B cell (primary cell): Measurements from ENCODE around the gene KLK14. TPM values are rescaled to one million over a fixed set of nuclear protein-coding genes. Genes with fewer than 3 reads are reported as not detected.

Source experiments
- ATAC-seq: fragments of 200-7000 bp; cut with Tn5 transposase; one replicate; pipeline ENCODE4 v1.10.0; 2021; ENCODE audit warnings: low read depth, mild to moderate bottlenecking, moderate number of reproducible peaks, moderate library complexity
- CTCF ChIA-PET: fragments of 350-600 bp; sonication (Branson Sonifier 250); formaldehyde crosslinking; loops from one replicate; lab custom pipeline; 2021; ENCODE audit warnings: antibody characterized with exemption, inconsistent platforms; lab: Charles Lee
- POLR2A ChIA-PET: fragments of 350-600 bp; sonication (Branson Sonifier 250); formaldehyde crosslinking; loops from one replicate; lab custom pipeline; 2021; ENCODE audit warnings: antibody characterized with exemption; lab: Charles Lee
- DNase-seq: peaks from one replicate; pipeline ENCODE4 v3.0.0; 2013
- H2AFZ ChIP-seq: 2 replicates; pipeline ENCODE4 v1.6.1; 2012; ENCODE audit warnings: mild to moderate bottlenecking, low read depth, low read length; ENCODE audit not compliant: insufficient read depth, poor library complexity, severe bottlenecking
- H3K27ac ChIP-seq, 2 donors: 1 replicate in 1 of 2; 2 replicates in 1 of 2; pipeline ENCODE4 v1.5.1; 2012 to 2013; ENCODE audit warnings: low read length in 2 of 2, mild to moderate bottlenecking in 2 of 2, moderate library complexity in 1 of 2
- H3K27me3 ChIP-seq, 4 experiments: fragments of 200-600 bp in 1 of 4; sonication (generic) in 1 of 4; replicated peaks in 1 of 4; 1 replicate in 2 of 4; 2 replicates in 2 of 4; pipeline versions ENCODE4 v1.6.1 to v1.7.0; 2013 to 2016; ENCODE audit warnings: low read length in 3 of 4, mild to moderate bottlenecking in 2 of 4, mixed read lengths in 1 of 4, moderate library complexity in 1 of 4; ENCODE audit not compliant: insufficient read depth in 4 of 4, control insufficient read depth in 3 of 4; ENCODE audit errors: control extremely low read depth in 1 of 4
- H3K36me3 ChIP-seq, 2 experiments: replicated peaks in 1 of 2; 1 replicate in 1 of 2; 2 replicates in 1 of 2; pipeline versions ENCODE4 v1.6.1 to v1.7.1; 2013; ENCODE audit warnings: low read length in 1 of 2; ENCODE audit not compliant: insufficient read depth in 2 of 2, control insufficient read depth in 1 of 2; ENCODE audit errors: control extremely low read depth in 1 of 2, extremely low read depth in 1 of 2
- H3K4me1 ChIP-seq, 2 donors: fragments of 200-600 bp in 1 of 2; sonication (generic) in 1 of 2; 1 replicate in 1 of 2; 2 replicates in 1 of 2; pipeline versions ENCODE4 v1.5.1 to v1.6.1; 2013 to 2017; ENCODE audit warnings: low read length in 2 of 2; ENCODE audit not compliant: control insufficient read depth in 2 of 2, insufficient read depth in 2 of 2
- H3K4me2 ChIP-seq: replicated peaks from 2 replicates; pipeline ENCODE3; 2012; ENCODE audit warnings: mild to moderate bottlenecking, low read depth, low read length; ENCODE audit not compliant: poor library complexity, severe bottlenecking
- H3K4me3 ChIP-seq, 5 experiments: fragments of 200-600 bp in 1 of 5; sonication (generic) in 1 of 5; 1 replicate in 3 of 5; 2 replicates in 2 of 5; pipeline versions ENCODE4 v1.5.1 to v1.7.0; 2011 to 2016; ENCODE audit warnings: low read length in 4 of 5, mild to moderate bottlenecking in 4 of 5, low read depth in 2 of 5, control low read depth in 1 of 5, moderate library complexity in 1 of 5; ENCODE audit not compliant: insufficient read depth in 1 of 5; ENCODE audit errors: control extremely low read depth in 1 of 5, extremely low read depth in 1 of 5
- H3K79me2 ChIP-seq: fragments of 200-600 bp; sonication (generic); one replicate; pipeline ENCODE4 v1.6.0; 2016; ENCODE audit warnings: low read length; ENCODE audit not compliant: control insufficient read depth, insufficient read depth
- H3K9ac ChIP-seq: fragments of 200-600 bp; sonication (generic); 2 replicates; pipeline ENCODE4 v1.6.1; 2017; ENCODE audit warnings: mild to moderate bottlenecking, low read length, moderate library complexity
- H3K9me3 ChIP-seq, 3 donors: one replicate each; pipeline versions ENCODE4 v1.6.1 to v1.7.1; 2013; ENCODE audit warnings: low read length in 2 of 3; ENCODE audit not compliant: control insufficient read depth in 2 of 3, insufficient read depth in 1 of 3; ENCODE audit errors: control extremely low read depth in 1 of 3
- H4K20me1 ChIP-seq: 2 replicates; pipeline ENCODE4 v1.6.0; 2012; ENCODE audit warnings: mild to moderate bottlenecking, low read length; ENCODE audit not compliant: insufficient read depth, control insufficient read depth, poor library complexity, severe bottlenecking
- H3K27ac Mint-ChIP-seq: one replicate; pipeline ENCODE4 v1.8.0; 2021; ENCODE audit warnings: mixed read lengths
- H3K27me3 Mint-ChIP-seq: one replicate; pipeline ENCODE4 v1.8.0; 2021; ENCODE audit warnings: mixed read lengths
- H3K4me1 Mint-ChIP-seq: one replicate; pipeline ENCODE4 v1.8.0; 2021; ENCODE audit warnings: mixed read lengths
- H3K4me3 Mint-ChIP-seq: one replicate; pipeline ENCODE4 v1.8.0; 2021; ENCODE audit warnings: mixed read lengths
- H3K9me3 Mint-ChIP-seq: one replicate; pipeline ENCODE4 v1.8.0; 2022; ENCODE audit warnings: mixed read lengths; ENCODE audit not compliant: insufficient read depth
- CTCF ChIP-seq: fragments of 200-600 bp; IDR thresholded peaks from one replicate; pipeline ENCODE4 v1.8.0; 2022; ENCODE audit warnings: antibody characterized with exemption, mild to moderate bottlenecking
- EZH2 ChIP-seq: IDR thresholded peaks from 2 replicates; pipeline ENCODE4 v1.6.1; 2012; ENCODE audit warnings: borderline replicate concordance, low read depth, mild to moderate bottlenecking, moderate library complexity, low read length; ENCODE audit not compliant: insufficient read depth, poor library complexity, severe bottlenecking
- WGBS: methylation state at CpG from one replicate; pipeline ENCODE4 v1.1.5; 2013; ENCODE audit warnings: missing lambda C conversion rate; ENCODE audit not compliant: insufficient coverage; 5-methylcytosine and 5-hydroxymethylcytosine counted together
- intact Hi-C: fragments of 100-400 bp; cut with micrococcal nuclease; formaldehyde crosslinking; loops from one replicate; pipeline ENCODE4 v1.10.0; 2022
- polyA plus RNA-seq: library from polyadenylated mRNA; depleted of rRNA; stranded (reverse); fragments of >200 nt; gene quantifications from 2 replicates; pipeline ENCODE4 v1.2.3, GENCODE V29; 2012
- total RNA-seq, 2 donors: library from RNA; stranded (reverse); fragments of 120-200 nt in 1 of 2; gene quantifications; 1 replicate in 1 of 2; 2 replicates in 1 of 2; pipeline versions ENCODE4 v1.2.3 to v1.2.4, GENCODE V29; 2013 to 2022

KLK14 gene
- total and polyA plus RNA-seq, 2 donors (not counting 1 experiment from before 2014, with no cell fraction given), result 0.49 to 0.59 TPM

GRCh38 chr19:51084505-51084904, 1.8 kb upstream of the KLK14 start:
- Histone ChIP-seq H3K36me3 (no peaks in the 10 kb centered on the region), H3K9ac (no peak overlapping the region), H3K4me3 (no peak overlapping the region), H3K9me3 (no peaks in the 10 kb centered on the region), H3K27ac (no peak overlapping the region), H3K79me2 (no peaks in the 10 kb centered on the region), H3K4me2 (no peak overlapping the region), H3K27me3 (no peaks in the 10 kb centered on the region), H3K4me1 (no peaks in the 10 kb centered on the region), H4K20me1 (no peaks in the 10 kb centered on the region), H2AFZ (no peak overlapping the region)
- Mint-ChIP-seq H3K4me1 (no peaks in the 10 kb centered on the region), H3K9me3 (no peaks in the 10 kb centered on the region), H3K27ac (no peak overlapping the region), H3K27me3 (peaks cover 13% of the 10 kb centered on the region), H3K4me3 (no peak overlapping the region)
- ATAC-seq, result no peak
- 84% methylated on average over 6 of the region's 7 CpGs for WGBS
- ChIA-PET CTCF (interaction anchor here (0.7 kb wide), 1 partner anchor 10 kb away, joined by 4 read pairs; no protein-coding TSS in a partner anchor), POLR2A (no interaction called here)
- intact Hi-C loops, result no loop called here
- TF ChIP-seq EZH2, result no peak
- no peak for TF ChIP-seq CTCF
- no peak for DNase-seq

- TF ChIP-seq CTCF (no peak), EZH2 (no peak)
- ATAC-seq (no peak), DNase-seq (no peak)
- Mint-ChIP-seq H3K9me3 (no peaks in the 10 kb centered on the region), H3K4me1 (no peaks in the 10 kb centered on the region), H3K27ac (no peak overlapping the region), H3K27me3 (peaks cover 13% of the 10 kb centered on the region), H3K4me3 (no peak overlapping the region)
- Histone ChIP-seq H3K27me3 (no peaks in the 10 kb centered on the region), H4K20me1 (no peaks in the 10 kb centered on the region), H3K36me3 (no peaks in the 10 kb centered on the region), H3K27ac (no peak overlapping the region), H3K4me2 (no peak overlapping the region), H2AFZ (no peak overlapping the region), H3K4me1 (no peaks in the 10 kb centered on the region), H3K9ac (no peak overlapping the region), H3K4me3 (no peak overlapping the region), H3K9me3 (no peaks in the 10 kb centered on the region), H3K79me2 (no peaks in the 10 kb centered on the region)
- ChIA-PET POLR2A (no interaction called here), CTCF (no interaction called here)
- intact Hi-C loops, result no loop called here
- 85% methylated on average over 10 of the region's 14 CpGs for WGBS
These were observed 1.1 kb upstream of the KLK14 start for GRCh38 chr19:51083783-51084182.
